NT2/D1 (cell line): ENCODE measurements around the gene CSGALNACT2.

Experiments
- SUZ12 ChIP-seq: IDR thresholded peaks from 2 replicates; pipeline ENCODE4 v1.6.1; 2011; ENCODE audit not compliant: insufficient read length, insufficient read depth; ENCODE audit errors: extremely low read depth
- ZNF274 ChIP-seq: IDR thresholded peaks from 2 replicates; pipeline ENCODE4 v1.6.1; 2011; ENCODE audit warnings: mild to moderate bottlenecking, low read depth, low read length

DNA sequence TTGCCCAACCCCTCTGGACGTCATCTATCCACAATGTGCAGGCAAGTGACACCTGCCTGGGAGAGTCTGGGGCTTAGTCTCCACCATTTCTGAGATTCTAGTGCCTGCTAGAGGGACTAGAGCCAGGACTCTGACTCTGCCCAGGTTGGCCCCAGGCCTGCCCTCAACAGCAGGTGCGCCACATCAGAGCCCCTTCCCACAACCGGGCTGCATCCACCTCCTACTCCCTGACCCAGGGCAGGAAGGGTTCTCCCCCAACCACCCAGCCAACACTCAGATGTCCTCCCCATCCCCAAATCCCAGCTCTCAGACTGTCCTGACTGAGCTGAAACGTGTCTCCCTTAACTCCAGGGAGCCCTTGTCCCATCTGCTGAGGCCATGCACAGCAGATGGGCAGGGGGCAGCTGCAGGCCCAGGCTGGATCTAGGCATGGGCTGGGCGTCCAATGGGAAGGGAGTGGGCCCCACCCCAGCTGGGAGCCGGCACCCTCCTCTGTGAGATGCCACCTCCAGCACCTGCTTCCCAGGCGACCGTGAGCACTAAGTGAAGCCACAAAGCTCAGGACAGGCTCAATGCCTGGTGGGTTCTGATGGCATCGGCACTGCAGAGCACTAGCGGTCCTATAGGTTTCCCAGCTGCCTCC lies 79.4 kb downstream of the CSGALNACT2 start:
- TF ChIP-seq ZNF274 (no peak), SUZ12 (no peak)
